GM19351 (cell line): ENCODE measurements around the gene DUSP14.
"Not testable (repeated sequence)": the region's sequence is repeated elsewhere in the genome, so short reads cannot be mapped to it uniquely, and the experiment has no call there.

Experiments
- ATAC-seq: cut with Tn5 transposase; IDR thresholded peaks from one replicate; pipeline ENCODE4 v1.9.1; 2021; ENCODE audit warnings: mild to moderate bottlenecking, moderate library complexity; ENCODE audit not compliant: unreplicated experiment

Gene DUSP14

GRCh38 chr17:37483311-37484039 is 6.2 kb upstream of the DUSP14 start:
- no peak for ATAC-seq

GRCh38 chr17:37485938-37486570 is 3.6 kb upstream of the DUSP14 start:
- no peak for ATAC-seq

GRCh38 chr17:37488009-37488604 is 1.6 kb upstream of the DUSP14 start:
- ATAC-seq = no peak

GRCh38 chr17:37488607-37489196 is 989 bp upstream of the DUSP14 start:
- ATAC-seq = peak; percentile 14

- peak; percentile 45 for ATAC-seq
These were observed 414 bp downstream of the DUSP14 start for GRCh38 chr17:37490022-37490587.

GRCh38 chr17:37490638-37491614 is 1.2 kb downstream of the DUSP14 start:
- no peak for ATAC-seq

GRCh38 chr17:37492167-37492566 is 2.5 kb downstream of the DUSP14 start:
- no peak for ATAC-seq

- no peak for ATAC-seq
These were observed 3.7 kb downstream of the DUSP14 start for GRCh38 chr17:37493249-37494027.

- ATAC-seq = no peak
These were observed 4.7 kb downstream of the DUSP14 start for GRCh38 chr17:37494401-37494831.

- no peak for ATAC-seq
These were observed 5.3 kb downstream of the DUSP14 start for GRCh38 chr17:37494971-37495370.

GRCh38 chr17:37500378-37500777 is 10.7 kb downstream of the DUSP14 start:
- no peak for ATAC-seq

- no peak for ATAC-seq
These were observed 12.6 kb downstream of the DUSP14 start for GRCh38 chr17:37502009-37502936.

GRCh38 chr17:37503148-37503547 is 13.5 kb downstream of the DUSP14 start:
- no peak for ATAC-seq

GRCh38 chr17:37505333-37505732 is 15.6 kb downstream of the DUSP14 start:
- ATAC-seq = no peak

- ATAC-seq = no peak
These were observed 17.0 kb downstream of the DUSP14 start for GRCh38 chr17:37506678-37507077.

- ATAC-seq = no peak
These were observed 17.4 kb downstream of the DUSP14 start for GRCh38 chr17:37507111-37507510.

GRCh38 chr17:37510056-37510455 is 20.4 kb downstream of the DUSP14 start:
- no peak for ATAC-seq

GRCh38 chr17:37511642-37512041 is 22.0 kb downstream of the DUSP14 start:
- not testable (repeated sequence) for ATAC-seq
